Mucosa of stomach (tissue), 1 donor: Measurements from ENCODE around the gene TAPBP.

Experiments used
- H3K27me3 ChIP-seq: one replicate; pipeline ENCODE4 v1.7.0; 2013; ENCODE audit warnings: mild to moderate bottlenecking, low read length; ENCODE audit not compliant: control insufficient read depth, insufficient read depth
- H3K36me3 ChIP-seq: one replicate; pipeline ENCODE4 v1.7.0; 2013; ENCODE audit warnings: low read length; ENCODE audit not compliant: control insufficient read depth, insufficient read depth
- H3K4me1 ChIP-seq: one replicate; pipeline ENCODE4 v1.7.0; 2013; ENCODE audit warnings: mild to moderate bottlenecking, low read length; ENCODE audit not compliant: control insufficient read depth, insufficient read depth
- H3K4me3 ChIP-seq: one replicate; pipeline ENCODE4 v1.7.0; 2013; ENCODE audit warnings: low read length
- H3K9ac ChIP-seq: one replicate; pipeline ENCODE4 v1.7.0; 2013; ENCODE audit warnings: mild to moderate bottlenecking, low read length, moderate library complexity
- H3K9me3 ChIP-seq: one replicate; pipeline ENCODE4 v1.7.0; 2013; ENCODE audit warnings: mild to moderate bottlenecking, low read length, moderate library complexity; ENCODE audit not compliant: control insufficient read depth
- donor health status: Pancreatic carcinoma.

TAPBP gene

DNA sequence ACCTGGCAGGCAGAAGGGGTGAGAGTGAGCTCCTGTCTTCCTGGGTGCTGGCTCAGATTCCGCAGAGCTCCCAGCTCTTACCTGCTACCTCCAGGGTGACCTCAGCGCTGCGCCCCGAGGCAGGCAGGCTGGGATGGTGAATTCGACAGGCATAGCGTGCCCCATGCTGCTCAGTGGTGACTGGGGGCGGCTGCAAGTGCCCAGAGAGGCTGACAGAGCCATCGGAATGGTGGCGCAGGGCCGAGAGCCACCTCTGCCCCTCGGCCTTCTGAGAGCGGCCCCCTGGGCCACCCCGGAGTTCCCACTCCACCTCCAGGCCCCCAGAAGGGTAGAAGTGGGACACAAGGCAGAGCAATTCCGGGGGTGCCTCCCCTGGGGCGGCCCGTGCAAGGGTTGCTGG lies 9.7 kb downstream of the TAPBP start:
- Histone ChIP-seq H3K9ac (no peak overlapping the region), H3K4me1 (no peaks in the 10 kb centered on the region), H3K36me3 (peaks cover 6% of the 10 kb centered on the region), H3K9me3 (no peaks in the 10 kb centered on the region), H3K4me3 (no peak overlapping the region), H3K27me3 (no peaks in the 10 kb centered on the region)

- Histone ChIP-seq H3K4me3 (no peak overlapping the region), H3K4me1 (peaks cover 8% of the 10 kb centered on the region), H3K9ac (no peak overlapping the region), H3K36me3 (peaks cover 6% of the 10 kb centered on the region), H3K27me3 (no peaks in the 10 kb centered on the region), H3K9me3 (no peaks in the 10 kb centered on the region)
These were observed 12.0 kb downstream of the TAPBP start for GRCh38 chr6:33301877-33302276.

GRCh38 chr6:33299237-33299944 lies 14.5 kb downstream of the TAPBP start:
- peaks cover 7% of the 10 kb centered on the region for H3K36me3 ChIP-seq
- H3K9me3 ChIP-seq: no peaks in the 10 kb centered on the region
- H3K4me3 ChIP-seq: peak overlapping the region; percentile 81
- no peaks in the 10 kb centered on the region for H3K27me3 ChIP-seq
- H3K4me1 ChIP-seq: peaks cover 8% of the 10 kb centered on the region
- H3K9ac ChIP-seq: peak overlapping the region; percentile 95

- Histone ChIP-seq H3K9ac (peak within 1 kb of the TSS; percentile 95), H3K36me3 (peaks cover 7% of the 10 kb centered on the region), H3K9me3 (no peaks in the 10 kb centered on the region), H3K4me3 (peak within 1 kb of the TSS; percentile 81), H3K27me3 (no peaks in the 10 kb centered on the region), H3K4me1 (peaks cover 8% of the 10 kb centered on the region)
These were observed 15.1 kb downstream of the TAPBP start, which contains the start of gene RGL2 for GRCh38 chr6:33298773-33299236. TSS of gene RGL2 (minus strand) at chr6:33298942. CDS start at chr6:33298610, 332 bp downstream.

DNA sequence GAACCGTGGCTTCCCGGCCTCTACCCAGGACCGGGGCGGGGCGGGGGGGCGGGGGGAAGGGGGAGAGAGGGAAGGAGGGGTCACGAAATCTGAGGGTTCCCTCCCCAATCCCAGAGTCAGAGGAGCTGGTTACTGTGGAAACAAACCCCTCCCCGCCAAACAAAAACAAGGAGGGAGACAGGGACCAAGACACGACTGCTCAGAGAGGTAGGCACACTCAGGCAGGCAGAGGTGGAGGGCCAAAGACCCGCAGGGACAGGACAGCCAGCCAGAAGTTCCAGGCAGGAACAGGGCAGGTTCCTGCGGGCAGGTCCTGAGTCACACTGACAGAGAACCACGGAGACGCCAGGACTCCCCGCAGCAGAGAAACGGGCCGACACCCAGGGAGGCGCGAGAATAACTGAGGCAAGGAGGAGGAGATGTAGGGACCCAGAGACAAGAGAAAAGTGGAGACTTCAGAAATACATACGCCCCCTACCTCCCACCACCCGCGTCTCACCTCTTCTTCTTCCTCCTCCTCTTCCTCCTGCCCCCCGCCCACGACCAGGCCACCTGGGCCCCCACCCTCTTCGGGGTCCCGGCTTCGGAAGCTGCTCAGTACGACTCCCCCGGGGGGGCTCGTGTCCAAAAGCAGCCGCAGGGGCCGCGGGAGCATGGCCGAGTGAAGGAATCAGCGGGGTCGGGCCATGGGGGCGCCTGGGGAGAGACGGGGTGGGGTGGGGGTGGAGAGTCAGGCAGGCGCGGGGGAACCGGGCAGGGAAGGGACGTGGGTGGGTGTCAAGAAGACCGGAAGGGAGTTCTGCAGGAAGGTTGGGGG lies 15.7 kb downstream of the TAPBP start:
- H3K9ac ChIP-seq: peak overlapping the region; percentile 95
- H3K9me3 ChIP-seq: no peaks in the 10 kb centered on the region
- peaks cover 7% of the 10 kb centered on the region for H3K36me3 ChIP-seq
- peaks cover 8% of the 10 kb centered on the region for H3K4me1 ChIP-seq
- H3K4me3 ChIP-seq: peak overlapping the region; percentile 50
- no peaks in the 10 kb centered on the region for H3K27me3 ChIP-seq

DNA sequence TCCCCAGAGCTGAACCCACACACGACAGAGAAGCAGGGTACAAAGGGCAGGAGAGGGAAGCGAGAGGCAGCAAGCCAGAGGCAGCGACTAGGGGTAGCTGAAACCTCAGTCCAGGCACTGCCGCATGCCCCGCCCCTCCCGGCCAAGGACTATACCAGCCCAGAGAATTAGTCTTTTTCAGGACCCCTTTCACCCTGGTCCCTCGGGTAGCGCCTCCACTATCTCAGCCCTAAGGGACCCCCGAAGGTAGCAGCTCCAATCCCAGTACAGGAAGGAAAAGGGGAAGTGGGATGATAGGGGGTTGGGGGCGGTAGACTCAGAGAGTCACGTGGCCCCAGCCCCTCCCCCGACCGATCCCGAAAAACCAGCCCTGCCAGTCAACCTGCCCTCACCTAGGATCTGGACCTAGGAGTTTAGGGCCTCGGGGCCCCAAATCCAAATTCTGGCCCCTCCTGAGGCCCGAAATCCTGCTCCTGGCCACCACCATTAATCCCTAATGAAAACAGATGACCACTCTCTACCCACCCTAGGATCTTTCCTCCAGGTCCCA lies 16.4 kb downstream of the TAPBP start:
- H3K27me3 ChIP-seq: no peaks in the 10 kb centered on the region
- peak overlapping the region; percentile 65 for H3K9ac ChIP-seq
- no peak overlapping the region for H3K4me3 ChIP-seq
- no peaks in the 10 kb centered on the region for H3K9me3 ChIP-seq
- H3K36me3 ChIP-seq: peaks cover 7% of the 10 kb centered on the region
- peaks cover 8% of the 10 kb centered on the region for H3K4me1 ChIP-seq

GRCh38 chr6:33296797-33297405 lies 17.0 kb downstream of the TAPBP start:
- peaks cover 7% of the 10 kb centered on the region for H3K36me3 ChIP-seq

DNA sequence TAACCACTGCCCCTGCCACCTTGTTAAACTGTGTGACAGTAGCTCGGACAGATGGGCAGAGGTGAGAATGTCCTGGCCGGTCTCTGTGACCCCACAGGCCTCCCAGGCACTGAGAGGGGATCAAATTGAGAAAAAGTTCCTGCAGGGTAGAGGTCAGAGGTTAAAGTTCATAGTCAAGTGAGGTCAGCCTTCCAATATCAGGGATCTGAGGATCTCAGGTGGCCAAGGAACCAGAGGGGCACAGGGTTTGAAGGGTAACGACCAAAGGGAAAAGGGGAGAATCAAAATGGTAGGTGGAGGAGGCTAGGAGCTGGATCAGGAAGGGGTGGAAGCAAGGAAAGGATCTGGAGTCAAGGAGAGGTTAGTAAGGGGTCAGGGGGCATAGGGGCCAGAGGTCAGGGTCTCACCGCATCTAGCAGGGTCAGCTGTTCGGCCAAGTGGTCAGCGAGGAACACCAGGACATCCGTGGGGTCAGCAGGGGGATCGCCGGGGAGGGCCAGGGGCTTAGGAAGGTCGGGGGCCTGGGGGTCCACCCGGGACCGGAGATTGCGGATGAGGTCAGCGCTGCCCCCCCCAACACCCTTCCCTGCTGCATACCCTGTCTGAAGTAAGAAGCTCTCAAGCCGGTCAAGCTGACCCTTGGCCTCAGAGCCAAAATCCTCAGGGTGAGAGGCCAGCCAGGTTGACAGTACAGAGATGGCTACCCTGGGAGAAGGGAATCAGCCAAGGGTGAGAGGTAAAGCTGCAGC lies 18.1 kb downstream of the TAPBP start:
- Histone ChIP-seq H3K4me3 (no peak overlapping the region), H3K36me3 (peaks cover 7% of the 10 kb centered on the region)

More at GRCh38 chr6:33296797-33297405, 17.0 kb downstream of the TAPBP start:
- Histone ChIP-seq H3K27me3 (no peaks in the 10 kb centered on the region), H3K9ac (peak overlapping the region; percentile 65), H3K4me3 (no peak overlapping the region), H3K4me1 (peaks cover 8% of the 10 kb centered on the region), H3K9me3 (no peaks in the 10 kb centered on the region)

GRCh38 chr6:33294086-33294823 lies 19.6 kb downstream of the TAPBP start:
- no peaks in the 10 kb centered on the region for H3K9me3 ChIP-seq
- H3K36me3 ChIP-seq: peaks cover 7% of the 10 kb centered on the region
- H3K27me3 ChIP-seq: no peaks in the 10 kb centered on the region
- peaks cover 16% of the 10 kb centered on the region for H3K4me1 ChIP-seq
- no peak overlapping the region for H3K9ac ChIP-seq
- no peak overlapping the region for H3K4me3 ChIP-seq

More for the DNA sequence above, 18.1 kb downstream of the TAPBP start:
- H3K9me3 ChIP-seq: no peaks in the 10 kb centered on the region
- no peak overlapping the region for H3K9ac ChIP-seq
- H3K27me3 ChIP-seq: no peaks in the 10 kb centered on the region
- H3K4me1 ChIP-seq: peaks cover 8% of the 10 kb centered on the region

DNA sequence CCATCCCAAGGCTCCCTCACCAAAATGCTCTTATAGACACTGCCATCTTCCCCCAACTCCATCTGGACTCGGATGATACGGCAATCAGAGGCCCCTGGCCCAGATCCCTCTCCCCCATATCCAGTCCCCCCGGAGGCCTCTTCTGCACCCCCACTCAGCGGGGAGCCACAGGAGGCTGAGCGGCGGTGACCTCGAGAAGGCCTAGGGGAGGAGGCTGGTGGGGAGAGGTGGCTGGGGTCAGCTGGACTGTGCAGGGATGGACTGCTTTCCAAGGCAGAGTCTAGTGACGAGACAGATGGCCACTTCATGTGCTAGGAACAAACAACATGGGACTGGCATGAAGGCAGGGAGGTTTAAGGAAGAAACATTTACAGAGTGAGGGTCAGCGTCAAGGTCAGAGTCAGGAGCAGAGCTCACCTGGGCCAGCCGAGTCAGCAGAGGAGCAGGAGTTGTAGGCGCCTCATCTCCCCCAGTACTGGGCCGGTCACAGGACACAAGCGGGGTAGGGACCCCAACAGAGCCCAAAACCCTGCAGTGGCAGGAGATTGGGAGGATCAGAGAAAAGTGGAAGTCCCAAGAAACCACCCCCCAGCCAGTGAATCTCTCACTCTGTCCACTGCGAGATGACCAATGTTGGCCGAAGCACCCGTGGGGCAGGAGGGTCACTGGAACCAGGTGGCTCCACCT lies 20.7 kb downstream of the TAPBP start:
- Histone ChIP-seq H3K9ac (no peak overlapping the region), H3K9me3 (no peaks in the 10 kb centered on the region), H3K36me3 (peaks cover 7% of the 10 kb centered on the region), H3K4me3 (no peak overlapping the region), H3K4me1 (peaks cover 20% of the 10 kb centered on the region), H3K27me3 (no peaks in the 10 kb centered on the region)
